NB4 (cell line): Measurements from ENCODE around the gene CRYGD.

ENCODE experiments used
- CTCF ChIP-seq: IDR thresholded peaks from one replicate; pipeline ENCODE4 v1.5.1; 2012; ENCODE audit warnings: low read depth, low read length
- MAX ChIP-seq: IDR thresholded peaks from 2 replicates; pipeline ENCODE4 v1.6.1; 2011; ENCODE audit warnings: low read depth, low read length
- MYC ChIP-seq: IDR thresholded peaks from 2 replicates; pipeline ENCODE4 v1.6.1; 2011; ENCODE audit warnings: low read depth, low read length
- POLR2A ChIP-seq: IDR thresholded peaks from 2 replicates; pipeline ENCODE4 v1.6.1; 2011; ENCODE audit warnings: mild to moderate bottlenecking; ENCODE audit not compliant: insufficient read length; ENCODE audit errors: extremely low read depth

- no peak for TF ChIP-seq CTCF
- no peak for TF ChIP-seq POLR2A
- no peak for TF ChIP-seq MYC
- TF ChIP-seq MAX, result no peak
Observed at GRCh38 chr2:208147008-208147407, 22.7 kb upstream of the CRYGD start.
